Ovary (tissue), 9 donors: ENCODE measurements around the gene MASP1. TPM values are rescaled to one million over a fixed set of nuclear protein-coding genes. Genes with fewer than 3 reads are reported as not detected.

ENCODE experiments used
- DNase-seq, 5 donors: peaks; one replicate each; pipeline ENCODE4 v3.0.0-alpha.2; 2019 to 2020
- H3K27ac ChIP-seq, 2 donors: fragments of 200-600 bp; one replicate each; pipeline versions ENCODE4 v1.5.1 to v1.8.0; 2019 to 2022
- H3K27me3 ChIP-seq: fragments of 200-600 bp; one replicate; pipeline ENCODE4 v1.8.0; 2022
- H3K36me3 ChIP-seq: fragments of 200-600 bp; sonication (generic); one replicate; pipeline ENCODE4 v1.5.1; 2019
- H3K4me1 ChIP-seq: one replicate; pipeline ENCODE4 v1.8.1; 2013; ENCODE audit warnings: mild to moderate bottlenecking, moderate library complexity; ENCODE audit not compliant: insufficient read depth
- H3K4me3 ChIP-seq: fragments of 200-600 bp; sonication (generic); one replicate; pipeline ENCODE4 v1.5.1; 2017
- H3K9me3 ChIP-seq, 2 donors: fragments of 200-600 bp in 1 of 2; sonication (generic) in 1 of 2; one replicate each; pipeline versions ENCODE4 v1.5.1 to v1.8.1; 2013 to 2019; ENCODE audit warnings: mild to moderate bottlenecking in 1 of 2, moderate library complexity in 1 of 2
- CTCF ChIP-seq, 3 donors: fragments of 450-650 bp in 2 of 3; fragments of 200-600 bp in 1 of 3; IDR thresholded peaks; one replicate each; pipeline versions ENCODE4 v1.5.1 to v1.8.0; 2016 to 2022; ENCODE audit warnings: antibody characterized with exemption in 3 of 3, mild to moderate bottlenecking in 1 of 3
- EP300 ChIP-seq: sonication (generic); formaldehyde crosslinking; IDR thresholded peaks from one replicate; pipeline ENCODE4 v1.6.1; 2017; ENCODE audit warnings: antibody characterized with exemption
- POLR2A ChIP-seq: fragments of 450-650 bp; IDR thresholded peaks from one replicate; pipeline ENCODE4 v1.6.1; 2017; ENCODE audit warnings: antibody characterized with exemption, mild to moderate bottlenecking, moderate library complexity
- WGBS, 3 donors: extraction: QIAGEN DNeasy Blood & Tissue Kit in 1 of 3; methylation state at CpG; one replicate each; pipeline versions ENCODE4 v1.1.5 to v1.1.7; 2013 to 2017; 5-methylcytosine and 5-hydroxymethylcytosine counted together
- intact Hi-C, 4 donors: fragments of 100-400 bp; cut with DNase I; formaldehyde crosslinking; loops; one replicate each; pipeline versions ENCODE4 v1.11.0 to v1.15.1; 2022 to 2023
- polyA plus RNA-seq, 2 donors: library from polyadenylated mRNA; stranded (reverse); fragments of 200-250 nt in 1 of 2; fragments of 350-450 nt in 1 of 2; fragmentation: Illumina TruSeq in 1 of 2; extraction: RNeasy Lipid Tissue Mini Kit (QIAGEN cat#74804) in 1 of 2; gene quantifications; one replicate each; pipeline ENCODE4 v1.2.3, GENCODE V29; 2013 to 2014
- total RNA-seq, 7 donors: library from RNA; depleted of rRNA in 2 of 7; stranded (reverse); fragments of >200 nt in 2 of 7; fragmentation: NEBNext Ultra II Directional in 3 of 7; extraction: Animal tissue kit (Norgen Biotek cat#: 25700) in 3 of 7; gene quantifications; one replicate each; pipeline versions ENCODE4 v1.1.0 to v1.2.4, GENCODE V29; 2016 to 2023
- donor health status: DM: no; HTN: no; CAD: no; lungs with moderate emphysema.
- donor health status: DM: no; HTN: no; CAD: no.
- donor health status: Bipolar disorder and iron deficiency.
- donor health status: DM: yes; HTN: yes; CAD: no.
- donor health status: DM: no; HTN: no; CAD: no.
- donor health status: DM: yes; HTN: yes; CAD: no.

The MASP1 gene
- total and polyA plus RNA-seq, 9 donors: 0.40 to 19.5 (median 4.4) TPM

DNA sequence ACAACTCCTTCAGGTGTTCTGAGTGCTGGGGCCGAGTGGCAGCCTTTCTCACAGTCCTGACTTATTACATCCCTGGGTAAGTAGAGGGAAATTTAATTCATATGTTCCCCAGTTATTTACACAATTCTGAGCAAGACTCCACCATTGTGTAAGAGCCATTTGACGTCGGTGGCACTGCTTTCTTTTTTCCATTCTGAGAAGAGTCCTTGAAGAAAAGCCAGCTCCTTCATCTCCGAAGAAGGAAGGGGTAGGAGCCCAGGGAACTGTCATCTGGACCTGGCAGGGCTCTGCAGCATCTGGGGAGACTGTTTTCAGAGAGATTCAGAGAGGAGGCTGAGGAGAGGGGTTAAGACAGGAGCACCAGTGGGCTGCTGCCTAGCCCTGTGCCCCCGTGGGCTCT is 22.6 kb upstream of the MASP1 start:
- DNase-seq: no peak
- intact Hi-C loops: loop anchor here in 2 of 4 donors (10.0 kb wide), 2 partner anchors 89 to 401 kb away; no protein-coding TSS in a partner anchor
- Histone ChIP-seq H3K36me3 (no peaks in the 10 kb centered on the region), H3K9me3 (no peaks in the 10 kb centered on the region), H3K27ac (no peak overlapping the region), H3K4me3 (no peak overlapping the region), H3K4me1 (peaks cover 1% of the 10 kb centered on the region), H3K27me3 (no peaks in the 10 kb centered on the region)
- no peak for TF ChIP-seq POLR2A
- no peak for TF ChIP-seq CTCF (IDR thresholded peaks at IDR 0.05)
- no peak for TF ChIP-seq EP300
- WGBS, 3 donors: 30 to 40% (median 39%) methylated on average over 5 of the region's 5 CpGs

GRCh38 chr3:187310954-187311470 is 19.5 kb upstream of the MASP1 start:
- Histone ChIP-seq H3K9me3 (no peaks in the 10 kb centered on the region), H3K36me3 (no peaks in the 10 kb centered on the region), H3K4me1 (peaks cover 1% of the 10 kb centered on the region), H3K27ac (no peak overlapping the region), H3K27me3 (no peaks in the 10 kb centered on the region), H3K4me3 (no peak overlapping the region)
- intact Hi-C loops: loop anchor here in 2 of 4 donors (10.0 kb wide), 2 partner anchors 86 to 404 kb away; no protein-coding TSS in a partner anchor
- DNase-seq: no peak
- 7 to 27% (median 10%) methylated on average over 2 of the region's 2 CpGs for WGBS, 3 donors
- no peak for TF ChIP-seq EP300
- TF ChIP-seq CTCF (IDR thresholded peaks at IDR 0.05): no peak

GRCh38 chr3:187310226-187310625 is 18.7 kb upstream of the MASP1 start:
- no peak for DNase-seq
- no peak overlapping the region for H3K27ac ChIP-seq
- H3K9me3 ChIP-seq: no peaks in the 10 kb centered on the region
- H3K36me3 ChIP-seq: no peaks in the 10 kb centered on the region
- H3K4me3 ChIP-seq: no peak overlapping the region
- intact Hi-C loops: loop anchor here in 2 of 4 donors (10.0 kb wide), 2 partner anchors 85 to 405 kb away; no protein-coding TSS in a partner anchor
- TF ChIP-seq CTCF (IDR thresholded peaks at IDR 0.05) (no peak), POLR2A (no peak), EP300 (no peak)
- H3K27me3 ChIP-seq: no peaks in the 10 kb centered on the region
- H3K4me1 ChIP-seq: peaks cover 1% of the 10 kb centered on the region

- intact Hi-C loops: no loop called here
- TF ChIP-seq EP300 (no peak), CTCF (IDR thresholded peaks at IDR 0.05) (no peak), POLR2A (no peak)
- H3K27ac ChIP-seq: no peak overlapping the region
- H3K36me3 ChIP-seq: no peaks in the 10 kb centered on the region
- WGBS, 3 donors: 32 to 36% (median 36%) methylated on average over 7 of the region's 7 CpGs
- DNase-seq: peak in 1 of 5 donors; percentile 52
- H3K9me3 ChIP-seq: no peaks in the 10 kb centered on the region
- no peak overlapping the region for H3K4me3 ChIP-seq
- H3K27me3 ChIP-seq: no peaks in the 10 kb centered on the region
- H3K4me1 ChIP-seq: no peaks in the 10 kb centered on the region
Observed at GRCh38 chr3:187305881-187306280, 14.3 kb upstream of the MASP1 start.
